DMS 273 (cell line): ENCODE results near the gene LCN9.

Experiments used
- DNase-seq: peaks from one replicate; lab custom pipeline; 2025; ENCODE audit not compliant: unreplicated experiment; lab: John Stamatoyannopoulos, UW

The LCN9 gene

DNA sequence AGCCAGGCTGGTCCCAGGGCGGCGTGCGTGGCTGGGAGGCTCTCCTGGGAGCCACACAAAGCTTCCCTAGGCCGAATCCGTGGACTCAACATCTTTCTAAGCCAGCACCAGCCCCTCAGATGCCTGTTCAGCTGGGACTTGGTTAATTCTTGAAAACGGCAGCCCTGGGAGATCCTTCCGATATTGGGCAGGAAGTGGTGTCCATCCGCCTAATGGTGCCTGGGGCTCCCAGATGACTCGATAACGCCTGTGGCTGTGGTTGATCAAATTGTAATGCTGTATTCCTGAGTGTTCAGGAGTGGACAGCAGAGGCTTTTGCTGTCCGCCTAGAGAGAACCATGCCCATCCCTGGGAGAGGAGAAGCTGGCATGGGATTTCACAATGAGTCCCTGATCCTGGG, 52.9 kb downstream of the LCN9 start:
- DNase-seq: no peak
